ENCODE measurements around the gene GPR6. TPM values are rescaled to one million over a fixed set of nuclear protein-coding genes. Genes with fewer than 3 reads are reported as not detected.

The GPR6 gene
- total and polyA plus RNA-seq, 2 donors (not counting 3 experiments of a cell fraction or from before 2014, with no cell fraction given), result not detected

GRCh38 chr6:110020888-110021287 lies 42.8 kb downstream of the GPR6 start:
- FAIRE-seq (no peak), DNase-seq (ENCODE audit: low read depth, low spot score) (no peak)

More at GRCh38 chr6:110020888-110021287, 42.8 kb downstream of the GPR6 start:
- no peaks in the 10 kb centered on the region for H3K9me1 ChIP-seq (replicated peaks; ENCODE audit: control insufficient read depth, extremely low read depth, insufficient read depth, low read length)
- ChIA-PET POLR2A (no interaction called here), CTCF (interaction anchor here (3.3 kb wide), 1 partner anchor 19 kb away, joined by 19 read pairs; no protein-coding TSS in a partner anchor)
- H3K4me3 ChIP-seq (replicated peaks in 1 of 3; ENCODE audit: insufficient read depth in 1 of 3, low read depth in 1 of 3, low read length in 3 of 3), result no peak overlapping the region
- H3K79me2 ChIP-seq (ENCODE audit: control insufficient read depth, insufficient read depth, low read length), result no peaks in the 10 kb centered on the region
- dilution Hi-C loops (cut with MboI; ENCODE audit: extremely low pct_ligation_motif_present, low sequenced_read_pairs), result no loop called here
- no TSS peak for BruUV-seq (replicated peaks)
- TF ChIP-seq MYC (IDR thresholded peaks at IDR 0.05; ENCODE audit: low read depth, low read length) (no peak), JUN (IDR thresholded peaks at IDR 0.05; ENCODE audit: borderline replicate concordance, insufficient read depth, insufficient read length, low read depth) (no peak), FOS (IDR thresholded peaks at IDR 0.05; ENCODE audit: borderline replicate concordance, insufficient read depth, low read length) (no peak), POLR2A (IDR thresholded peaks at IDR 0.05; ENCODE audit: low read depth, low read length) (no peak), CTCF (IDR thresholded peaks at IDR 0.05; ENCODE audit: extremely low read depth in 1 of 2, insufficient read depth in 1 of 2, low read depth in 1 of 2, low read length in 2 of 2) (no peak), POLR2AphosphoS5 (IDR thresholded peaks at IDR 0.05; ENCODE audit: insufficient read depth, low read depth, low read length) (no peak), EZH2 (IDR thresholded peaks at IDR 0.05; ENCODE audit: borderline replicate concordance, low read depth, low read length, severe bottlenecking) (no peak), GATA2 (IDR thresholded peaks at IDR 0.05; ENCODE audit: insufficient read depth, insufficient read length, low read depth, low read length) (no peak), MAX (IDR thresholded peaks at IDR 0.05; ENCODE audit: insufficient read depth, insufficient read length) (no peak)
- H3K9me3 ChIP-seq (replicated peaks; ENCODE audit: control insufficient read depth, insufficient read depth, low read length), result no peaks in the 10 kb centered on the region
- no peak overlapping the region for H3K4me2 ChIP-seq (ENCODE audit: insufficient read depth, low read length)
- intact Hi-C loops (cut with micrococcal nuclease), result no loop called here
- no peak overlapping the region for H3K27ac ChIP-seq (ENCODE audit: insufficient read depth, low read depth, low read length)
- no peaks in the 10 kb centered on the region for H3K36me3 ChIP-seq (ENCODE audit: control insufficient read depth in 2 of 2, extremely low read depth in 1 of 2, insufficient read depth in 2 of 2, low read length in 2 of 2)
- no peak overlapping the region for H2AFZ ChIP-seq (ENCODE audit: low read depth, low read length)
- no peaks in the 10 kb centered on the region for H3K4me1 ChIP-seq (ENCODE audit: control insufficient read depth, extremely low read depth, insufficient read depth, low read length)
- H3K27me3 ChIP-seq (ENCODE audit: control insufficient read depth in 2 of 2, insufficient read depth in 2 of 2, low read length in 2 of 2), result peaks cover 3 to 4% of the 10 kb centered on the region in 2 experiments
- no peak overlapping the region for H3K9ac ChIP-seq (replicated peaks; ENCODE audit: extremely low read depth, insufficient read depth, low read length)
- no peaks in the 10 kb centered on the region for H4K20me1 ChIP-seq (replicated peaks; ENCODE audit: control insufficient read depth, extremely low read depth, insufficient read depth, low read length)
